HL-60/S4 (cell line): ENCODE data around the gene DIAPH3.

ENCODE experiments used
- in situ Hi-C: fragments of 300-500 bp; cut with MboI; formaldehyde crosslinking; loops from 2 replicates; pipeline ENCODE4 v1.14.3; 2022; ENCODE audit warnings: low sequenced_read_pairs

Gene DIAPH3

DNA sequence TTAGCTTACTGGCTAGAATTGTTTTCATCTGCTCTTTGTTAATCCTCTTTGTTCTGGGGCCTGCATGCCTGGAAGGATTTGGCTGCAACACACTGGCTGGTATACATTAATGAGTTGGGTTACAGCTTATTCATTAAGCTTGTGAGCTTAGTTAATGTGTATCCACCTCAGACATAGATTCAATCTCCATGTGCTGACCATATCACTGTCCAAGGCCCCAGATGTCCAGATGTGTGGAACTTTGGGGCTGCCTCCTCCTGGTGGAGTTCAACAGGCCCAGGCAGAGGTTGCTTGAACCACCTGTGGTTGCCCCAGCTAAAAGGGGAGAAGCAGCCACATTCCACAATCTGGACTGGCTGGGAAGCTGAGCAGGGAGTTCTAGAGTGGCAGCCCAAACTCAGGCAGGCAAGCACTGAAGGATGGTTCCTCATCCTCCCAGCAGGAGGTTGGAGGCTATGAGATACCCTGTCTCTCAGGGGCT, 5.4 kb downstream of the DIAPH3 start:
- in situ Hi-C loops: no loop called here

- in situ Hi-C loops: no loop called here
Measured at GRCh38 chr13:60155978-60156377, 7.8 kb downstream of the DIAPH3 start.

DNA sequence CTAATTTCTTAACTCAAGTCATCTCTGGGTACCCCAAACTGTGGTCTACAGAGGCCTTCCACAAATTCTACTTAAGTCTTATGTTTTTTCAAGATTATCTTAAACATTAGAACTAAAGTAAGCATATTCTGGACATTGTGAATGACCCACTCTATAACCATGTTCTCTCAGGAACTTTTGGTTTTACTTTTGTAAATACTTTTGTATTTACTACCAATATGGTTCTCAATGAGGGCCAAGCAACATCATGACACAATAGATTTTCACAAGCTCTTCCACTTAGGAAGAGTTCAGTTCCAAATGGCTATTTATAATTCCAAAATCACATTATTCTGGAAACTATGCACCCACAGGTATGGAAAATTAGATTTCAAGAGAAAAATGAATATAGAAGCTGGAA, 10.8 kb downstream of the DIAPH3 start:
- in situ Hi-C loops: no loop called here

- in situ Hi-C loops: no loop called here
Measured at GRCh38 chr13:60152114-60152513, 11.6 kb downstream of the DIAPH3 start.

- in situ Hi-C loops: no loop called here
Measured at GRCh38 chr13:60150538-60150937, 13.2 kb downstream of the DIAPH3 start.

DNA sequence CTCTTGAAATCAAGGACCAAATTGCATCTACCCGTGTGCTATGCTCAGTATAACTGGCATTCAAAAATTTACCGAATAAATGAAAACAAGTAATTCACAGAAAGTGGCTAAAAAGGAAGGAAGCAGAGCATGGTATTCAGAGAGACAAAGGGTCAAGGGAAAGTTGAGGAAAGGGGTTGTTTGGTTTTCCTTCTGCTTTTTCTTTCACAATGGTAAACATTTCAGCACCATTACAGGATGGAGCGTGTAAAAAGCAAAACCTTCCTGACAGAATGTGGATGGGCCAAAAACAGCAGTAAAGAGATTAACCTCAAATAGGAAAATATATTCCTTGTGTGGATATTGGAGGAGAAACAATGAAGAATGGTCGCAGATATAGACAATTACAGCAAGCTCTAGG, 14.8 kb downstream of the DIAPH3 start:
- in situ Hi-C loops: no loop called here

DNA sequence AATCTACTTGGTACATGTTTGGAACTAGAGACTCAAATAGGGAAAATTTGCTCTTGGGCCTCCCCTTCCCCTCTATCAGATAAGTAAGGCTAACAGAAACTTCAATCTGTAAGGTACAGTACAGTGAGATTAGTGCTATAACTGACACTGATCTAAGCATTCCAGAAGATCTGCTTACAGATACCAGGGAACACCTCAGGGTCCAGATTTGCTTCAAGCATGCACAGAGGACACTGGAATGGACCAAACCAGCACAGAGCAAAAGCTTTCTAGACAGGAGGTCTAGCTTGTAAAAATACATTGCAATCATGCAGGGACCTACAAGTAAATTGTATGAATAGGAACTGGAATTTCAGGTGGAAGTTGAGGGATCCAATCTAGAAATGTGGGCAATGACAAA, 16.4 kb downstream of the DIAPH3 start:
- in situ Hi-C loops: no loop called here

DNA sequence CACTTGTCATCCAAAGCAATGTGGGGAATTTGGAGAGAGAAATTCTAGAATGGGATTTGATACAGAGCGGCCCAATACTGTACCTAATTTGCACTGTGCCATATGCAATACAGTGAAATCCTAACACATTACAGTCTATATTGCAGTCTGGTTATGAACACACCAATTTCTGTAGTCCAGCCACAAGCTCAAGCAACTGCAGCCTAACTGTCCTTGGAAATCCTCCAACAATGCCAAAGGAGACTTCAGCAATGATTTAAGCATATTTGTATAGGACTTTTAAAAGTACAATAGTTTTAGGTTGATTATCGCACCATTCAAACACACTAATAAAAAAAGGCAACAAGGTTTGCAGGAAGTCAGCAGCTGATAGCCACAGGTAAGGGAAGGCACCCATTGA, 17.3 kb downstream of the DIAPH3 start:
- in situ Hi-C loops: no loop called here

GRCh38 chr13:60143775-60144174, 20.0 kb downstream of the DIAPH3 start:
- in situ Hi-C loops: no loop called here

- in situ Hi-C loops: no loop called here
Measured at GRCh38 chr13:60139272-60139671, 24.5 kb downstream of the DIAPH3 start.

DNA sequence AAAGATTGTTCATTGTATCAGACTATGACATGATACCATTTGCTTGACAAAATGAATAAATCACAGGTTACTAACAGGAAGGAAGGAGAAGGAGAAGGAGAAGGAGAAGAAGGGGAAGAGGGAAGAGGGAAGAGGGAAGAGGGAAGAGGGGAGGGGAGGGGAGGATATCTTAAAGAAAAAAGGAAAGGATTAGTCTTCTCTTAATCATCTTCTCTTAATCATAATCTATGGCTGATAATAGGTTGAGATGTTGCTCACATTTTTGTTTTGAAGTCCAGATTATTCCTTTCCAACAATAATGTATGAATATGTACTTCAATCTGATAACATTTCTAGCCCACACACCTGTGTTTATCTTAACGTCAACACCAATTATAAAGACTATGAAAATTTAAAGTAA, 25.1 kb downstream of the DIAPH3 start:
- in situ Hi-C loops: no loop called here

DNA sequence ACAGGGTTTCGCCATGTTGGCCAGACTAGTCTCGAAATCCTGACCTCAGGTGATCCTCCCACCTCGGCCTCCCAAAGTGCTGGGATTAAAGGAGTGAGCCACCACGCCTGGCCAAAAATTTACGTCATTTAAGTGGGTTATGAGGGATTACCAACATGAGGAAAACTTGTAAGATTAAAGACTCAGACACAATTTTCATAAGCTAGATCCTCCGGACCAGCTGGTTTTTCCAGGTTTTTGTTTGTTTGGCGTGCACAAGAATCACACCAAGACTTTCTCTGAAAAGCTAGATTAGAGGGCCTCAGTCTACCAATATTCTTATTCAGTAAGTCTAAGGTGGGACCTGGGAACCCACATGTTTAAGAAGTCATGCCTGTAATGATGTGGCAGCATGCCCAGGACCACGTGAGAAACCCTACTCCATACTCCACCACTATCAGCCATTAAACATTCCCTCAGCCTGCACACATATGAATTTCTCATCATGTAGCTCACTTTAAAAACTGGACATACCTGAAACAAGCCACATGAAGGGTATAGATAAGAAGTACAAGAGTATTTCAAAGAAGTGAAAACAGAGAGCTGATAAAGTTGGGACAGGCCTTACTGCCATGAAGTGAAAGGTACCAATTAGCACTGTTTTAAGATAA, 25.7 kb downstream of the DIAPH3 start:
- in situ Hi-C loops: no loop called here

DNA sequence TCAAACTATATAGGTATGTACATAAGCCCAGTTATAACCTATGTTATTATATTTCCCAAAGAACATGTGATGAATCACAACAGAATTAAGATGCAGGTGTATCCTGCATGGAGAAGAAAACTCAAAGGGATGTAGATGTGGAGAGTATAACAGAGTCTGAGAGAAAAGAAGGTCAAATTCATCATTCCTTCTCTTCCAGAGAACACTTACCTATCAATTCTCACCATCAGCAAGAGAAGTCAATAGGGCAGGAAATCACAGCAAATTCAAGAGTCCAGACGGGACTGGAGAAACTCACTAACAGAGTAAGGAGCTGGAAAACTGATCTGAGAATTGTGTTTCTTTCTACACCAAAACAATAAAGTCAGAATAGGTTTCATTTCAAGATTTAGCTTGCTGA, 28.4 kb downstream of the DIAPH3 start:
- in situ Hi-C loops: no loop called here

DNA sequence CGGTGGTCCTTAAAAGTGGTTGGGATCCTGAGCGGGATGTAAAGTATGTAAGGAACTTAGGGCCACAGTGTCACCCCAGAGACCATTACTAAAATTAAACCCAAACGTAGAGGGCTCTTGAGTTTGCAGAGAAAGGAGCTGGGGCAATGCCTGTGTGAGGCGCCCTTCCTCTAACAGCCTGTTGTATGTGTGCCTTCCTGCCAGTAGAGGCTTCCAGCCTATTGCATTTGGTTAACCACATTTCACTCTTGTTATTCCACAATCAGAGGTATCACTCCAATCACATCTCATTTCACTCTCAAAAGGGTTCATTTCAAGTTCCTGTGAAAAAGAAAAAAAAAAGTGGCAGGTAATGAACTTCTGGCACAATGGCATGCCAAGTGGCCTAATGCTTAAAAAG, 29.4 kb downstream of the DIAPH3 start:
- in situ Hi-C loops: no loop called here

GRCh38 chr13:60121337-60121687, 42.4 kb downstream of the DIAPH3 start:
- in situ Hi-C loops: no loop called here

GRCh38 chr13:60120617-60121336, 43.0 kb downstream of the DIAPH3 start:
- in situ Hi-C loops: no loop called here

DNA sequence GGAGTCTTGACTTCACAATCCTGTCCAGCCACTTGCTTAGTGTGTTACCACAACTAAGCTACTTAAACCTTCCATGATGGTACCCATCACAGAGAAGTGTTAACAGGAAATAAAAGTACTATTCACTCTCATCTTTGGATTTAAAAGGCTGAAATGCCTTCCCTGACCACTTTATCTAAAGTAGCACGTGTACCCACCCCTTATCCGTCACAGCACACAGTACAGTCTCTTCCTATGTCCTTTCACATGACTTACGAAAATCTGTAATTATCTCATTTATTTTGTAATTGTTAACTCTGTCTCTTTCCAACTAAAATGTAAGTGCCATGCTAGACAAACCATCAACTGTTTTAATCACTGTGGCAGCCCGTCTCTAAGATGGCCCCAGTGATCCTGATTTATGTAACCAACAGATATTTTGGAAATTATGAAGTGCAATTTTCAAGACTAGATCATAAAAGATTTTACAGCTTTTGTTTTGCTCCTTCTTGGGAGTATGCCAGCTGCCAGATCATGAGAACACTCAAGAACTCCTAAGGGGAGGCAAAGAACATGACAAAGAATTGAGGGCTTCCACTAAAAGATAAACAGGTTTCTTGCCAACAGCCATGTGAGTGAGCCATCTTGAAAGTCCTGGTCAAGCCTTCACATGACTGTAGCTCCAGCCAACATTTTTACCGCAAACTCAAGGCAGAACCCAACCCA, 44.9 kb downstream of the DIAPH3 start:
- in situ Hi-C loops: no loop called here

DNA sequence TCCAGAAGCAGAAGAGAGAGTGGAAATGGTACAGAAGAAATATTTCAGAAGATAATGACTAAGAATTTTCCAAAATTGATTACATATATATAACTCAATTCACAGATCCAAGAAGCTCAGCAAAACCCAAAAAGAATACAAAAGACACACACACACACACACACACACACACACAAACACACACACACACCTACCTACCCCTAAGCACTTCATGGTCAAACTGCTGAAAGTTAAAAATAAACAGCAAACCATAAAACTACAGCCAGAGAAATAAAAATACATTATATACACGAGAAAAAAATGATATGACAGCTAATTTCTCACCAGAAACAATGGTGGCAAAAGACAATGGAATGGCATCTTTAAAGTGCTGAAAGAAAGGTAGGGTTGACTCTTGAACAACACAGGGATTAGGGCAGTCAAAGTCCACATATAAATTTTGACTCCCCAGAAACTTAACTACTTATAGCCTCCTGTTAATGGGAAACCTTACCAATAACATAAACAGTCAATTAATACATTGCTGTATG, 49.2 kb downstream of the DIAPH3 start:
- in situ Hi-C loops: no loop called here

DNA sequence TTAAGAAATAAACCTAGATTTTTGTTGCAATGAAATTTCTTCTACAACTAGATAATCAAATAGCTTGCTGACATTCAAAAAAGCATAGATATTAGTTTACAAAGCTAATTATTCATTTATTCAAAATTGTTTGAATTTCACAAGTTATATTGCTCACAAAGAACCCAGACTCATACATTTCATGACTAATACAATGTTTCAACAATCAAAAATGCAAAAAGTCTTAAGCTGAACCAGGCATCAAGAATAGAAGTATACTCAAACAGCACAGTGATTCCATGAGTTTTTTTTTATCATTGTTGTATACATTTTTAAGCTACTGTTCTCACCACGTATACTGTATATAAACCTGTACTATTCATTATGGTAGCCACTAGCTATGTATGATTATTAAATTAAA, 51.0 kb downstream of the DIAPH3 start:
- in situ Hi-C loops: no loop called here

- in situ Hi-C loops: no loop called here
Measured at GRCh38 chr13:60111691-60112090, 52.0 kb downstream of the DIAPH3 start.

DNA sequence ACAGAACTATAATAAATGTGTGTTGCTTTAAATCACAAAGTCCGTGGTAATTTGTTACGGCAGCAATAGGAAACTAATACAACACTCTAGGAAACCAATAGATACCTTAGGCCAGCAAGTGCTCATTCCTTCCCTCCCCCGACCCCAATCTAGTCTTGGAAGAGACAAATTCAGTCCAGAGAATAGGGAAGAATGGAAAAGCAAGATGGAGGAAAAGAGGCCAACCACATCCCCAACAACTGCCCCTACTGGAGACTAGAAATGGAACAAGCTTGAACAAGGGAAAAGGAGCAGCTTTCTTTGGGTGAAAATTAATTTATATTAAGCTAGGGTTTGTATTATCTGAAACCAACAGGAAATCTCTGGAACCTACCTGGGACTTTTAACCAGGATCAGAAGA, 54.4 kb downstream of the DIAPH3 start:
- in situ Hi-C loops: no loop called here

DNA sequence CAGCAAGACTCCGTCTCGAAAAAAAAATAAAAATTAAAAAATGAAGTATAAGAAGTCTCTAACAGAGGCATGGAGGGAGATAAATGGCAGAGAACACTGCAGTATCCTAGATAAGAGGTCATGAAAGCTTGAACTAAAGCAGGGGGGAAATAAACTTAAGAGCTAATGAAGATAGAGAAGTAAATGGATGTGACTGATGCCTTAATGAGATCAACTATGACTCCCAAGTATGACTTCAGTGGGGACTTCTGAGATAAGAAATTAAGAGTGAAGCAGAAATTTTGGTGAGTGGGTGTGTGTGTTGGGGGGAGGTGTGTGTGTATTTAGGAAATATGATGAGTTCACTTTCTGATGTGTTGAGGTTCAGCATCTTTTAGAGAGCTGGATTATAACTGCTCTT, 55.1 kb downstream of the DIAPH3 start:
- in situ Hi-C loops: no loop called here
